Muscle layer of colon (tissue), 2 donors: ENCODE measurements around the gene MRPL43.

Experiments used
- H3K27ac ChIP-seq: one replicate; pipeline ENCODE4 v1.7.0; 2013; ENCODE audit warnings: low read depth, mild to moderate bottlenecking, low read length, moderate library complexity
- H3K27me3 ChIP-seq, 2 donors: one replicate each; pipeline ENCODE4 v1.7.0; 2013; ENCODE audit warnings: low read length in 2 of 2, mild to moderate bottlenecking in 2 of 2; ENCODE audit not compliant: insufficient read depth in 2 of 2, control insufficient read depth in 1 of 2
- H3K36me3 ChIP-seq: one replicate; pipeline ENCODE4 v1.7.0; 2013; ENCODE audit warnings: mild to moderate bottlenecking, low read length; ENCODE audit not compliant: insufficient read depth
- H3K4me1 ChIP-seq: one replicate; pipeline ENCODE4 v1.7.0; 2013; ENCODE audit warnings: mild to moderate bottlenecking, low read length; ENCODE audit not compliant: insufficient read depth
- H3K4me3 ChIP-seq, 2 donors: one replicate each; pipeline ENCODE4 v1.7.0; 2013; ENCODE audit warnings: low read length in 2 of 2, low read depth in 1 of 2, mild to moderate bottlenecking in 1 of 2, moderate library complexity in 1 of 2
- H3K9ac ChIP-seq: one replicate; pipeline ENCODE4 v1.7.0; 2013; ENCODE audit warnings: low read length
- H3K9me3 ChIP-seq: one replicate; pipeline ENCODE4 v1.7.0; 2013; ENCODE audit warnings: mild to moderate bottlenecking, low read length
- donor health status: abdominal sarcoma.
- donor health status: Adenocarcinoma of cecum.

The MRPL43 gene

DNA sequence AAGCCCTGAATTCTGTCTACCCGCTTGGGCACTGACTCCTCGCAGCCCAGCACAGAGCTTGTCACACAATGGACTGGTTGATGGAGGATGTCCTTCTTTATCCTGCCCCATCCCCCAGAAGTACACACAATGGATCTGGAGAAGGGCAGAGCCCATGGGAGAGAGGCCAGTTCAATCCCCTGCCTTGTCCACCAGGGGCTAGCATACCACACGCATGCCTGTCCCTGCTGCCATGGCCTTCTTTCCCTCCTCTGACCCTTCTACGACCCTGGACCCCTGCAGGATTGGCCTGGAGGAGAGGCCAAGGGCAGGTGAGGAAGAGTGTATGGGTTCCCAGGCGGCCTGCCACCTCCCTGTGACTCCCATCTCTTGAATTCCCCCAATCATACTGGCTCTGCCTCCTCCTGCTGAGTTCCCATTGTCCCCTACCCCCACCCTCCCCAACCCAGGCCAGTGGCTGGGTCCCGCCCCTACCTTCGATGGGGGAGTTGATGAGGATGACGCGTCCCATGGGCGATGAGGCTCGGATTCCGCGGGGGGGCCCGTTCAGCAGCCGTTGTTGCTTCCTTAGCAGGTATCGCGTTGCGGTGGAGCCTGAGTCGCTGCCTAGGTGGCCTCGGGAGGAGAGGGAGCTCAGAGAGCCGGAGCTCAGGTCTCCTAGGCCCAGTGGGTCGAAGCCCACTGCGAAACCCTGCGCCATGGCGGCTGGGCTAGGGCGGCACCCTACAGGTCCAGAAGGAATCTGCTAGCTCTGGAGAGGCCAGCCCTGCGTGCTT, 42.4 kb upstream of the MRPL43 start:
- H3K36me3 ChIP-seq, result peaks cover under 1% of the 10 kb centered on the region
- no peaks in the 10 kb centered on the region for H3K27me3 ChIP-seq
- H3K4me1 ChIP-seq, result peaks cover 17% of the 10 kb centered on the region
- H3K9ac ChIP-seq, result no peak overlapping the region
- H3K27ac ChIP-seq, result no peak overlapping the region
- no peak overlapping the region for H3K4me3 ChIP-seq
- H3K9me3 ChIP-seq, result no peaks in the 10 kb centered on the region

DNA sequence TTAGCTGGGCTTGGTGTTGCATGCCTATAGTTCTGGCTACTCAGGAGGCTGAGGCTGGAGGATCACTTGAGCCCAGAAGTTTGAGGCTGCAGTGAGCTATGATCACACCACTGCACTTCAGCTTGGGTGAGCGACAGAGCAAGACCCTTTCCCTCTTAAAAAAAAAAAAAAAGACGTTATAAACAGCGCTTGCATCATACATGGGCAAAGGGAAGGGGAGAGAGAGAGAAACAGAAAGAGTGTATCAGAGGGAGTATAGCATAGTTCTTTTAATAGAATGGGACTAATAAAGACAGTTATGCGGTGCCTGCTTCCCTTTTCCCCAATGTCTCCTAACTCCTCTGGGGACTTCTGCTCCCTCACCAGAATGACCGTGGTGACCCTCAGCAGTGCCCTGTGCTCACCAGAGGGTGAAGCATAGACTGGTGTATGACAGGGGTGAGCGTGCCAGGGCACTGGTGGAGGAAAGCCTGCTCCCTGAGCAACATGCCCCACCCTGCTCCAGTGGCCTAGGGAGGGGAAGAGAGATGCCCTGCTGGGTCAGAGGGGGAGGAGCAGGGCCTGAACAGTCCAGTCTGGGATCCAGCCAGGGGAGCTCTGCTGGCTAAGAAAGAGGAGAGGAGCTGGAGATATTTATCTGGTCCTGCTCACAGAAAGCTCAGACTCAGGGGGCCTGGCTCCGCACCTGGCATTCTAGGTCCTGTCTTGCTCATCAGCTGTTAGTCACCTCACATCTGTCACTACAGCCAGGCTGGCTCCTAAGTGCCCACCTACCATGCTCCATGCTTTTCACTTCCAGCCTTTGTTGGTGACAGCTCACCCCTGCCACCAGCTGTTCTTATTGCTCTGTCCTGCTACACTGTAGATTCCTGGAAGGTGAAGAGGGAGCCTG, 41.4 kb upstream of the MRPL43 start:
- H3K4me1 ChIP-seq, result peaks cover 17% of the 10 kb centered on the region
- H3K9ac ChIP-seq, result no peak overlapping the region
- no peak overlapping the region for H3K27ac ChIP-seq
- no peaks in the 10 kb centered on the region for H3K9me3 ChIP-seq
- no peaks in the 10 kb centered on the region for H3K27me3 ChIP-seq
- H3K36me3 ChIP-seq, result no peaks in the 10 kb centered on the region
- H3K4me3 ChIP-seq, result no peak overlapping the region

GRCh38 chr10:101027106-101027720, 39.9 kb upstream of the MRPL43 start:
- no peak overlapping the region for H3K4me3 ChIP-seq
- H3K36me3 ChIP-seq, result no peaks in the 10 kb centered on the region
- no peaks in the 10 kb centered on the region for H3K27me3 ChIP-seq
- no peak overlapping the region for H3K9ac ChIP-seq
- H3K9me3 ChIP-seq, result no peaks in the 10 kb centered on the region
- H3K4me1 ChIP-seq, result peaks cover 9% of the 10 kb centered on the region
- H3K27ac ChIP-seq, result no peak overlapping the region

DNA sequence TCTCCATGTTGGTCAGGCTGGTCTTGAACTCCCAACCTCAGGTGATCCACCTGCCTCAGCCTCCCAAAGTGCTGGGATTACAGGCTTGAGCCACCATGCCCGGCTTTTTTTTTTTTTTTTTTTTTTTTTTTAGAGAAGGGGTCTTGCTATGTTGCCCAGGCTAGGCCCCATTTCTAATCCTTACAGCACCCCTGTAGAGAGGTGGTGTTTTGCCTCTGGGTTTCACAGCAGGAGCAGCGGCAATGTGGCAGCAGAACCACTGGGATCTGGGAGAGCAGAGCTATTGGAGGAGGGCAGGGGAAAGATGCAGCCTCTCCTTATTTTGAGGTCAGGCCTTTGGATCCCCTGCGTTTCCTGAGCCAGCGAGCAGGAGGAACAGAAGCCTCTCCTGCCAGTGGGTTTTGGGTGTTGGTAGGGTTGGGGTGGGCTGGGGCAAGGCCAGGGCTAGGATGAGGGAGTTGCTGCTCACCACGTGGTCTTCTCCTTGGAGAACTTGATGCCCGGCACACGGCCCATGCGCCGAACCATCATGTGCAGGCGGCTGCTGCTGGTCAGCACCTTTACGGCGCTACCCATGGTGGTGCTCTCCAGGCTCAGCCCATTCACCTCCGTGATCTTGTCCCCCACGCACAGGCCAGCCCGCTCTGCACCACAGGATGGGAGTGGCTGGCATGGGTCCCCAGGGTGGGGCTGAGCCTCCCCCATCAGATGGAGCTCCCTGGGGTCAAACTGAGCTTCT, 35.8 kb upstream of the MRPL43 start:
- Histone ChIP-seq H3K9ac (no peak overlapping the region), H3K27me3 (peaks cover 0 to 14% of the 10 kb centered on the region in 2 donors), H3K36me3 (no peaks in the 10 kb centered on the region), H3K27ac (no peak overlapping the region), H3K4me1 (no peaks in the 10 kb centered on the region), H3K4me3 (no peak overlapping the region), H3K9me3 (no peaks in the 10 kb centered on the region)

GRCh38 chr10:101021692-101022251, 34.5 kb upstream of the MRPL43 start:
- Histone ChIP-seq H3K36me3 (no peaks in the 10 kb centered on the region), H3K4me1 (no peaks in the 10 kb centered on the region), H3K27me3 (peaks cover 0 to 14% of the 10 kb centered on the region in 2 donors), H3K9me3 (no peaks in the 10 kb centered on the region), H3K9ac (no peak overlapping the region), H3K27ac (no peak overlapping the region), H3K4me3 (no peak overlapping the region)

GRCh38 chr10:101021239-101021638, 33.9 kb upstream of the MRPL43 start:
- H3K27me3 ChIP-seq, result peaks cover 0 to 18% of the 10 kb centered on the region in 2 donors
- no peaks in the 10 kb centered on the region for H3K36me3 ChIP-seq

DNA sequence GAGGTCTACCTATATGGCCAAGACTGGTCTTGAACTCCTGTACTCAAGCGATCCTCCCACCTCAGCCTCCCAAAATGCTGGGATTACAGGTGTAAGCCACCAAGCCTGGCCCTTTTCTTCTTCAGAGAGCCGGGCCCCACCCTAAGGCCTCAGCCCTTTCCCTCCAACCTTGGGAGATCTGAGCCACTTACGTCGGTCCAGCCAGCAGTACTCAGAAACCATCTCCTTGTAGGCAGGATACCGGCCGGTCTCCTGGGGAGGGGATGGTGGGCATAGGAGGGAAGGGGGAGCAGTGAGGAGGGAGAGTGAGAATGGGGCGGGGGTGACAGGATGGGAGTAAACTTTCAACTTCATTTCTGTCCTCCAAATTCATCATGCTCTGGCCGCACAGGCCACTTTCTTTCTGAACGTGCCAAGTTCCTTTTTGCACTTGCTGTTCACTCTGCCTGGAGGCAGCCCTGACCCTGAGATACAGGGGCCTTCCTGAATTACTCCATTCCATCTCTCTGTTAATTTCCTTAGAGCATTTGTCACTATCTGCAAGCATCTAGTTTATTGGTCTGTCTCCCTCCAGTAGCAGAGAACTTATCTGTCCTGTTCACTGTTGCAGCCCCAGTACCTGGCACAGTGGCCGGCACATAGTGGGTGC, 33.3 kb upstream of the MRPL43 start:
- Histone ChIP-seq H3K27me3 (peaks cover 0 to 25% of the 10 kb centered on the region in 2 donors), H3K9ac (no peak overlapping the region), H3K4me1 (no peaks in the 10 kb centered on the region), H3K27ac (no peak overlapping the region), H3K4me3 (no peak overlapping the region), H3K9me3 (no peaks in the 10 kb centered on the region), H3K36me3 (no peaks in the 10 kb centered on the region)

More at GRCh38 chr10:101021239-101021638, 33.9 kb upstream of the MRPL43 start:
- Histone ChIP-seq H3K27ac (no peak overlapping the region), H3K9me3 (no peaks in the 10 kb centered on the region), H3K4me1 (no peaks in the 10 kb centered on the region), H3K4me3 (no peak overlapping the region), H3K9ac (no peak overlapping the region)

DNA sequence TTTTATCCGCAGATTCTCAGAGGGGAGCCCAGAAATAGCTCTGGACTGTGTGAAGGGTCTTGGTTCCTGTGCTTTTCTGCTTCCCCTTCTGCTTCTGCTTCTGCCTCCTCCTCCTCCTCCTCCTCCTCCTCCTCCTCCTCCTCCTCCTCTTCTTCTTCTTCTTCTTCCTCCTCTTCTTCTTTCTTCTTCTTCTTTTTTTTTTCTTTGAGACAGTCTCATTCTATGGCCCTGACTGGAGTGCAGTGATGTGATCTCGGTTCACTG, 32.1 kb upstream of the MRPL43 start:
- H3K4me1 ChIP-seq, result no peaks in the 10 kb centered on the region
- H3K9me3 ChIP-seq, result no peaks in the 10 kb centered on the region
- H3K4me3 ChIP-seq, result no peak overlapping the region
- H3K9ac ChIP-seq, result no peak overlapping the region
- H3K27me3 ChIP-seq, result peaks cover 0 to 26% of the 10 kb centered on the region in 2 donors
- H3K27ac ChIP-seq, result no peak overlapping the region
- no peaks in the 10 kb centered on the region for H3K36me3 ChIP-seq

DNA sequence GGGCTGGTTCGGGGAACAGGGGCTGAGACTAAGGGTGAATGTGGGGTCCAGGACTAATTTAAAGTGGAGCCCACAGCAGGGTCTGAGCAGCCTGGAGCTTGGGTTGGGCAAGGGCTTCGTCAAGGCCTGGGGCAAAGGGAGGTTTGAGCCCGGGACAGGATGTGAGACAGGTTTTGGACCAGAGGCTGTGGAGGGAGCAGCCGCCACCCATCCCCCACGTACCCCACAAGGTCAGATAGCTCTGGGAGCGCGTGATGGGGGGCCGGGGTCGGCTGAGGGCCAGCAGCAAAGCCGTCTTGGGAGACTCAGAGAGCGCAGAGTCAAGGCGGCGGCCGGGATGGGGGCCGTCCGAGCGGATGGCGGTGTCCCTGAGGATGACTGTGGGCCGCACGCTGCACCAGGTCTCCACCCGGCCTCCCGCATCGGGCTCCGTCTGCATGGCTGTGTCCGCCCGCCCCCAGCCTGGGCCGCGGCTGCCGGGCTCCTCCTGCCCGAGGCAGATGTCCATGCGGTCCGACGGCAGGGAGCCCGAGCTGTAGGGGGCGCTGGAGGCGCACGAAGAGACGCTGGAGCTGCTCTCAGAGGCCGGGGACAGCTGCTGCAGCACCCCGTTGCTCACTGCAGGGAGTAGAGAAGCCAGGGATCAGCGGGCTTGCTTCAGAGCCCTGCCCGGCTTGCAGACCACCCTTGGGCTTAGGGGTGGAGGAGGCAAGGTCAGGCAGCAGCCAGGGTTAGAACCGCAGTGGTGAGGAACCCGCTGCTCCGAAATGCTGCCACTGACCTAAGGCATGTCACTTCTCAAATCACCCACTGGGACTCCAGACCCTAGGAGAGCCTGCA, 31.5 kb upstream of the MRPL43 start:
- Histone ChIP-seq H3K27me3 (peaks cover 0 to 26% of the 10 kb centered on the region in 2 donors), H3K9me3 (no peaks in the 10 kb centered on the region), H3K9ac (no peak overlapping the region)

GRCh38 chr10:101018118-101018599, 30.9 kb upstream of the MRPL43 start:
- Histone ChIP-seq H3K4me1 (peaks cover 8% of the 10 kb centered on the region), H3K9ac (no peak overlapping the region), H3K4me3 (no peak overlapping the region), H3K27ac (no peak overlapping the region), H3K9me3 (no peaks in the 10 kb centered on the region), H3K27me3 (peaks cover 0 to 26% of the 10 kb centered on the region in 2 donors), H3K36me3 (no peaks in the 10 kb centered on the region)

More for the DNA sequence above, 31.5 kb upstream of the MRPL43 start:
- H3K4me3 ChIP-seq, result no peak overlapping the region
- H3K27ac ChIP-seq, result no peak overlapping the region
- H3K4me1 ChIP-seq, result peaks cover 4% of the 10 kb centered on the region
- no peaks in the 10 kb centered on the region for H3K36me3 ChIP-seq
